Effector memory CD4-positive, alpha-beta T cell (primary cell): ENCODE measurements around the gene MAT2A.

Source experiments
- DNase-seq, 3 donors: peaks; one replicate each; pipeline ENCODE4 v3.0.0-alpha.2; 2020
- H3K27ac ChIP-seq: 2 replicates; pipeline ENCODE4 v1.7.0; 2013; ENCODE audit warnings: mild to moderate bottlenecking, low read length, moderate library complexity; ENCODE audit not compliant: insufficient read depth, poor library complexity, severe bottlenecking
- H3K27me3 ChIP-seq: replicated peaks from 2 replicates; pipeline ENCODE4 v1.7.0; 2013; ENCODE audit warnings: mild to moderate bottlenecking, low read length; ENCODE audit not compliant: insufficient read depth, control insufficient read depth, poor library complexity, severe bottlenecking
- H3K36me3 ChIP-seq: 2 replicates; pipeline ENCODE4 v1.7.0; 2013; ENCODE audit warnings: mild to moderate bottlenecking, low read length, moderate library complexity; ENCODE audit not compliant: control insufficient read depth, insufficient read depth
- H3K4me1 ChIP-seq: 2 replicates; pipeline ENCODE4 v1.7.0; 2013; ENCODE audit warnings: low read length, mild to moderate bottlenecking; ENCODE audit not compliant: control insufficient read depth, insufficient read depth, poor library complexity, severe bottlenecking
- H3K4me3 ChIP-seq: 2 replicates; pipeline ENCODE4 v1.7.0; 2013; ENCODE audit warnings: low read length, low read depth, mild to moderate bottlenecking; ENCODE audit not compliant: insufficient read depth, poor library complexity, severe bottlenecking
- H3K9me3 ChIP-seq: 2 replicates; pipeline ENCODE4 v1.7.0; 2013; ENCODE audit warnings: mild to moderate bottlenecking, low read length, moderate library complexity; ENCODE audit not compliant: control insufficient read depth

MAT2A gene

DNA sequence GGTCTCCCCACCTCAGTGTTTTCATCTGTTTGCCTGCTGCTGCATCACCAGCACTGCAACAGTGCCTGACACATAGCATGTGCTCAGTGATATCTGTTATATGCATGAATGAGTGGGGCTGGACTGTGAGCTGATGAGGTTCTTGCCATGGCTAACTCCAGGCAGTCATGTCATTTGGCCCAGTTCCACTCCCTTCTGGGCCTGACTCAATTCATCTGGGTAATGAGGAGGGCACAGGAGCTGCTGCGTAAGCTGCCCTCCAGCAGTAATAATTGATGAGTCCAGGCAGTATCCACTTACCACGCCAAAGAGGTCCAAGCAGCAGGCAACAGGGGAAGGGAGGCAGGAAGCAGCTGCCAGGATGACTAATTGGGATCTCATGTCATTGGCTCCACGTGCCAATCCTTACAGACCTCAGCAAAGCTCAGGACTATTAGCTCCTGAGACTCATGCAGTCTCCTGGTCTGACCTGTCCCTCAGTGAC lies 34.1 kb upstream of the MAT2A start:
- no peaks in the 10 kb centered on the region for H3K9me3 ChIP-seq
- no peak overlapping the region for H3K27ac ChIP-seq
- H3K4me1 ChIP-seq, result no peaks in the 10 kb centered on the region
- H3K36me3 ChIP-seq, result no peaks in the 10 kb centered on the region
- DNase-seq, result no peak
- H3K4me3 ChIP-seq, result no peak overlapping the region
- no peaks in the 10 kb centered on the region for H3K27me3 ChIP-seq

DNA sequence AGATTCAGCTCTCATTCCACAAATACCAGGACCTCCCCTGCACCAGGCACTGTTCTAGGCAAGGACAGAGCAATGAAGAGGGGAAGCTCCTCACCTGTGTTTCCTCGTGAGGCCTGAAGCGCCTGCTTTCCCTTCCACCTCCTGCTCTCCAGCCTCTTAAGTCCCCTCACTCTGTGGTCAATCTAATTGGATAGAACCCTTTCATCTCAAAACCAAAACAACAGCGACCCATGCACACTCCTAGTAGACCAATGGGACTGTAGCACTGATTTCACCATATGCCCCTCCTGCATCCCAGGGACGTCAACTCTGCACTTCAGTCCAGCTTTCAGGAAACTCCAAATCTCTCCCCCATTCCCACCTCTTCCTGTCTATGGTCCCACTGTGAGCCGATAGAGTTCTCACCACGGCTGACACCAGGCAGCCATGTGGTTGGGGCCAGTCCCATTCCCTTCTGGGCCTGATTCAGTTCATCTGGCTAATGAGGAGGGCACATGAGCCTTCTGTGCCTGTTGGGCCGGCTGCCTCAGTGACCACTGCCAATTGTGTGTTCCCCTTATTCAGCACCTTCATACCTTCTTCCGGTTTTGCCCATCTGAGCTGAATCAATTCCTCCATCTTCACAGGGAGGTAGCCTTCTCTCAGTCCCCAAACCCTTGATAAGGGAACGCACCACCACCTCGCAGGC lies 33.3 kb upstream of the MAT2A start:
- Histone ChIP-seq H3K27ac (no peak overlapping the region), H3K4me1 (no peaks in the 10 kb centered on the region), H3K36me3 (no peaks in the 10 kb centered on the region), H3K4me3 (no peak overlapping the region), H3K9me3 (no peaks in the 10 kb centered on the region), H3K27me3 (no peaks in the 10 kb centered on the region)
- DNase-seq, result no peak

DNA sequence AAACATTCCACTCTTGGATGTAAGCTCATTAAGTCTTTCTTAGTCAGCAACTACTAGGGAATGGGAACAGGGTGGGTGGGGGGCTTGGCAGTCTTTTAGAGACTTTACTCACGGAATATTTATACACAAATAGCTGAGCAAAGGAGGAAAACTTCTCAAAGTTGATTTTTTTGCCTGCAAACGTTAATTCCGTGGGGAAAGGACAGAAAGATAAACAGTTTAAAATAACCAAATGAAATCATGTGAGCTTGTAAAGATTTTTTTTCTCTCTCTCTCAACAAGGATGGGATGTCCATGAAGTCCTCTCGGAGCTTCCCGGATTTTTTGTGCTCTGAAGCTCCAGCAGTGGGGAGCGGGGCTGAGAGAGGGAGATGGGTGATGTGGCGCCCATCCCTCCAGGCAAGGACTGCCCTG lies 32.2 kb upstream of the MAT2A start:
- Histone ChIP-seq H3K4me3 (no peak overlapping the region), H3K4me1 (no peaks in the 10 kb centered on the region), H3K27me3 (no peaks in the 10 kb centered on the region), H3K9me3 (no peaks in the 10 kb centered on the region), H3K27ac (no peak overlapping the region), H3K36me3 (no peaks in the 10 kb centered on the region)
- no peak for DNase-seq

DNA sequence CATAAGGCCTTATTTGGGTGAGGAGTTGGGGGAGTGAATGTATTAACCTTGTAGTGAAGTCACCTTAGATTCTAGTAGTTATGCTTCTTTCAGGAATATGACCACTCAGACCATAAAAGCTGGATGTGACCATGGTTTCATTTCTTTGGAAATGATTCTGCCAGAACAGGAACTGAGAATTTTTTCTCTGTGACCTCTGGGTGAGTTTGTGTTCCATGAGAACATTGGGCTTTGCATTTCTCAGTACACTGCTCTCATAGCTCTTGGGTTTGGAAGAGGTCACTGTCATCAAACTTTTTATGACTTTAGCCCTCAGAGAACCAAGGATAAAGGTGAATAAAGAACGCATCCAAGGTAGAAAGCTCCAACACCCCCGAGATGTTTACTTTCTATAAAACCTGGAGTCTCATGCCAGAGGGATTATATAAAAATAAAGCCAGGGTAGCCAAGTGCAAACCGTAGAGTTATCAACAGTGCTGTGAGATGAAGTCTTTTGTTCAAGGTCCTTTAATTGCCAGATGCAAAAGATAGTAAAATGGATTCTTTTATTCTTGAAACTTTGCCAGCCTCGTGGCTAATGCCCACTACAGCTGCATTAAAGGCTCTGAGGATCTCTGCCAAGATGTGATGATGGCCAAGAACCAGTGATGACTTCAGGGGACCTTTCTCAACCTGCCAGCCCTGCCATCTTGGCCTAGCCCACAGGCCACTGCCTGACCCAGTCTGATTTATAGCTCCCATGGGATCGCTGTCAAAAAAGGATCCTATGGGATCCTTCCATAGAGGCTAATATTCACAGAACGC lies 27.8 kb upstream of the MAT2A start:
- Histone ChIP-seq H3K27ac (no peak overlapping the region), H3K9me3 (no peaks in the 10 kb centered on the region), H3K27me3 (no peaks in the 10 kb centered on the region), H3K36me3 (no peaks in the 10 kb centered on the region), H3K4me3 (no peak overlapping the region), H3K4me1 (no peaks in the 10 kb centered on the region)
- no peak for DNase-seq

DNA sequence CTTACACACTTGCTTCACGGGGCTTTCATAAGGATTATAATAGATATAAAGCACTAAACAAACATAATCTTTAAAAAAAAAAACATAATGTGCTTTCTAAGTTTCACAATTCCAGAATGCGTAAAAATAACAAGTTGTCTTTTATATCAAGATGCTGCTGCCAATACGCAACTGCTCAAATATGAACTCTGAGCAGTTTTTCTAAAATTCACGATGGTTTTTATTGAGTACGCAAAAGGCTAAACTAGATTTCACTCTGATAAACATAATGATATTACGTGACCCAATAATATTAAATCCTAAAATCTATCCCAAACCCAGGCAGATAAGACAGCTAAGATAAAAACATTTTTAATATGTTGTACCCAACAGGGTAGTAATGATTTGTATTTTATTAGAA lies 24.6 kb upstream of the MAT2A start:
- no peaks in the 10 kb centered on the region for H3K27me3 ChIP-seq
- H3K27ac ChIP-seq, result no peak overlapping the region
- no peak for DNase-seq
- no peak overlapping the region for H3K4me3 ChIP-seq
- no peaks in the 10 kb centered on the region for H3K4me1 ChIP-seq
- no peaks in the 10 kb centered on the region for H3K9me3 ChIP-seq
- no peaks in the 10 kb centered on the region for H3K36me3 ChIP-seq

DNA sequence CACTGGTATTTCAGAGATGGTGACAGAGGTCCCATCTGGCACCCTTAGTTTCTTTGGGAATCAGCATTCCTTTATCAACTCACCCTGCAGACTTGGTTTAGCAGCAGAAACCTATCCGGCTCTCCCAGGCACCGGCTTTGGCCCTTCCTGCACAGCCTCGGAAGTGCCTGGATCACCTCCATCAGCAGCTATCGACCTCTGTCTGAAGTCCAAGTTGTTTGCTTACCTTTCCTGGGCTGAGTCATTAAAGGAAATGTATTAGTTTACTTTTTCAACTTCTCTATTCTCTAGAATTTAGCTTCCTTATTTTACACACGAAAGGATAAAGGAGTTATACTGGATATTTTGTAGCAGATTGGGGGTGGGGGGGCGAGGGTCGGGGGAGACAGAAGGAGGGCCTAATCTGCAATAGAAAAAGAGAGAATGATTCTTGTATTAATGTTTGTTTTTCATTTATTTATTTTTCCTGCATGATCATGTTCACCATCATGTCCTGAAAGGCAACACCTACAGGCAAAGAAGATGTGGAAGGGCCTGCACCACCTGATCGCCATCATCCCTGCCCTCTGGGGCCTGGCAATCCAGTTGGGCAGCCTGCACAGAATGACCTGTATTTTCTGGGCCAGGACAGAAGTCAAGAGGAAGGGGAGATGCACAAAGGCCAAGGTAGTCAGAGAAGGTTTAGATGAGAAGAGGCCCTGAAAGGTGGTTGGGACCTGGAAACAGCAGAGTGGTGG lies 22.1 kb upstream of the MAT2A start:
- Histone ChIP-seq H3K27ac (no peak overlapping the region), H3K27me3 (no peaks in the 10 kb centered on the region), H3K36me3 (no peaks in the 10 kb centered on the region), H3K9me3 (no peaks in the 10 kb centered on the region), H3K4me3 (no peak overlapping the region), H3K4me1 (no peaks in the 10 kb centered on the region)
- DNase-seq, result no peak

DNA sequence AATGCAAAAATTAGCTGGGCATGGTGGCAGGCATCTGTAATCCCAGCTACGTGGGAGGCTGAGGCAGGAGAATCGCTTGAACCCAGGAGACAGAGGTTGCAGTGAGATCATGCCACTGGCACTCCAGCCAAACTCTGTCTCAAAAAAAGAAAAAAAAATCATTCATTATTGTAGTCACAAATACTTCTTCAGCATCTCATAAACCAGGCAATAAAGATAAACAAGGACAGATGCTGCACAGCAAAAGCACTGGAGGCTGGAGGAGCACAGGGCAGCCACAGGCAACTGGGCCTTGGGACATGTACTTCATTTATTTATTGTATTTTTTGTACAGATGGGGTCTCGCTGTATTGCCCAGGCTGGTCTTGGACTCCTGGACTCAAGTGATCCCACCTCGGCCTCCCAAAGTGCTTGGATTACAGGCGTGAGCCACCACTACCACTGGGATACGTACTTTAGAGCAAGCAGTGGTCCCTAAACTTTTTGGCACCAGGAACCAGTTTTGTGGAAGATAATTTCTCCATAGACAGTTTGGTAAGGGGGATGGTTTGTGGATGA lies 16.8 kb upstream of the MAT2A start:
- Histone ChIP-seq H3K9me3 (no peaks in the 10 kb centered on the region), H3K27me3 (no peaks in the 10 kb centered on the region), H3K36me3 (no peaks in the 10 kb centered on the region), H3K27ac (no peak overlapping the region), H3K4me3 (no peak overlapping the region), H3K4me1 (no peaks in the 10 kb centered on the region)
- no peak for DNase-seq

DNA sequence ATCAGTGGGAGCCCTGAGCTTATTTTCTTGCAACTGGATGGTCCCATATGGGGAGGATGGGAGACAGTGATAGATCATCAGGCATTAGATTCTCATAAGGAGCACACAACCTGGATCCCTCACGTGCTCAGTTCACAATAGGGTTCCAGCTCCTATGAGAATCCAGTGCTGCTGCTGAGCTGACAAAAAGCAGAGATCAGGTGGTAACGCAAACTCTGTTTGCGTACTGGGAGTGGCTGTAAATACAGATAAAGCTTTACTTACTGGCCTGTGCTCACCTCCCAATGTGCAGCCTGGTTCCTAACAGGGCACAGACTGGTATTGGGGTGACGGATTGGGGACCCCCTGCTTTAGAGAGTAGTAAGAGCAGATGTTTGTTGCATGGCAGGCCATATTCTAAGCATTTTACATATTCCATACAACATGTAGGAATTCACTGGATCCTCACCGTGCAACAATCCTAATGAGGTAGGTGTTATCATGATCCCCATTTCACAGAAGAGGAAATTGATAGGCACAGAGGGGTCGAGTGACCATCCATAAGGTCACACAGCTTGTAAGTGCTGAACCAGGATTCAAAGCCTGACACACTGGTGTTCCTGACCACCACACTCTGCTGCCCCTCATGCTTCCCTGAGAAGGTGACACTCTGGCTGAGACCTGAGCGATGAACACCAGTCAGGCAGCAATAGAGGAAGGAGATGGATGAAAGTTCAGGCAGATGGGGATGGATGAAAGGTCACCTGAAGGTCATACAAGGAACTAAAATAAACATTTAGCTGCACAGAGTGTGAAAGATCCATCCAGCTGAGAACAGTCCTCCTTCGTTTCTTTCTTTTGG lies 15.7 kb upstream of the MAT2A start:
- no peaks in the 10 kb centered on the region for H3K27me3 ChIP-seq
- no peak overlapping the region for H3K27ac ChIP-seq
- no peaks in the 10 kb centered on the region for H3K4me1 ChIP-seq
- H3K4me3 ChIP-seq, result no peak overlapping the region
- H3K9me3 ChIP-seq, result no peaks in the 10 kb centered on the region
- no peak for DNase-seq
- H3K36me3 ChIP-seq, result no peaks in the 10 kb centered on the region

DNA sequence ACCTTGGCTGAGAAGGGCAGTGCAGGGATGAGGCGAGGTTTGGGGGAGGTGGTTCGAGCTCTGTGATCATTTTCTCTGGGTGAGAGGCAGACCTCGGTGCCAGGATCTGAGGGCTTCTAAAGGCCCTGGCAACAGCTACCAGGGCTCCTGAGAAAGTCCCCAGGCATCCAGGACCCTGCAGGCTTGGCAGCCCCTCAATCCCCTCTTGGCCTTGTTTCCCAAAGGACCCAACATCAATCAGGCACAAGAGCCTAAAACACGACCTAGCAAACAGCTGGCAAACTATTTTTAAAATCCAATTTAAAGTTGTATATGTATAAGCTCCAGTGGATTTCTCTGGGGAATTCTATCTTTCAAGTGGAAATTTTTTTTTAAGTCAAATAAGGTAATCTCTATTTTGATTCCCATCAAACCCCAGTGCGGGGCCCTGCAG lies 15.0 kb upstream of the MAT2A start:
- H3K36me3 ChIP-seq, result no peaks in the 10 kb centered on the region
- no peaks in the 10 kb centered on the region for H3K27me3 ChIP-seq
- H3K27ac ChIP-seq, result no peak overlapping the region
- no peaks in the 10 kb centered on the region for H3K9me3 ChIP-seq
- H3K4me1 ChIP-seq, result no peaks in the 10 kb centered on the region
- no peak overlapping the region for H3K4me3 ChIP-seq
- no peak for DNase-seq
